GM21423 (cell line): ENCODE data around the gene CCDC83.
"Not testable (repeated sequence)": the region's sequence is repeated elsewhere in the genome, so short reads cannot be mapped to it uniquely, and the experiment has no call there.

Experiments
- ATAC-seq: cut with Tn5 transposase; IDR thresholded peaks from one replicate; pipeline ENCODE4 v1.9.1; 2021; ENCODE audit warnings: mild to moderate bottlenecking, moderate library complexity; ENCODE audit not compliant: unreplicated experiment

Gene CCDC83

GRCh38 chr11:85886089-85887056, 31.2 kb downstream of the CCDC83 start:
- no peak for ATAC-seq

GRCh38 chr11:85889108-85889507, 33.9 kb downstream of the CCDC83 start:
- ATAC-seq: no peak

DNA sequence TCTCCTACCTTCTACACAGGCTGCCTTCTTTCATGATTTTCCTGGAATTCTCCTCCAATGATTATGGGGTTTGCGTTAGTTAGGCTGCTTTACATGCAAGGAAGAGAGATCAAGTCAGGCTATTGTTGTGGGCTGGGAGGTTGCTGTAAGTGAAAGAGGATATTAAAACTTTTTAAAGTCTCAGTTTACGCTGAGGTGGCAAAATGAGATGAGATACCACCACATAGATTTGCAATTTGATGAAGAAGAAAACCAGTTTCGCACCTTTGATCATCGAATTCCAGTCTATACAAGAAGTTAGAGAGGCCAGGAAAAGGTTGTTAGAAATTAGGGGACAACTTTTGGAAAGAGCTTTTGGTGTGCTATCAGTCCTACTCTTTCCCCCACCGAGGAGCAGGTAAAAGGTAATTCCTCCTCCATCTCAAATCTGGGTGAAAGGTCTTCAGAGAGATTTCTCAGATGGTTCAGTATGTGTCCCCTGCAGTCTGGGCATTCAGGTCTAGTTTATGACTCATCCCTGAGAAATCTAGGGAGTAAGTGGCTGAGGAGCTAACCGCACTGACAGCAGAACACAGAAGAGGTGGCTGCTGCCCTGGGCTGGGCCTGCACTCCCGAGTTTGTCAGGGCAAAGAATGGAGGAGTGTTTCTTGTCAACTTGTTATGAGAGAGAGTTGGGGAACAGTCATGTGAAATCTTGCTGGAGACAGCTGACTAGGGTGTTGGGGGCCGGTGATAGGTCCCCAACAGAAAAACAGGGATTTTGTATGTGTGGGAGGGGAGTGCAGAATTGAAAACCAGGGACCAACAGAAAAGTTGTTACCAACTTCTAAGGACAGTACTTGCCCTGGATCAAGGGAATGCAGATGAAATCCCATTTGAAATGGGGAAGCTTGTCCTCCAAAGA, 34.7 kb downstream of the CCDC83 start:
- ATAC-seq: no peak

- ATAC-seq: no peak
Measured at GRCh38 chr11:85893395-85893794, 38.2 kb downstream of the CCDC83 start.

GRCh38 chr11:85896876-85897275, 41.7 kb downstream of the CCDC83 start:
- no peak for ATAC-seq

GRCh38 chr11:85898456-85898855, 43.3 kb downstream of the CCDC83 start:
- no peak for ATAC-seq

- no peak for ATAC-seq
Measured at GRCh38 chr11:85902353-85902752, 47.2 kb downstream of the CCDC83 start.

- ATAC-seq: no peak
Measured at GRCh38 chr11:85903406-85903805, 48.2 kb downstream of the CCDC83 start.

GRCh38 chr11:85903811-85904210, 48.6 kb downstream of the CCDC83 start:
- ATAC-seq: no peak

- no peak for ATAC-seq
Measured at GRCh38 chr11:85912414-85912813, 57.2 kb downstream of the CCDC83 start.

DNA sequence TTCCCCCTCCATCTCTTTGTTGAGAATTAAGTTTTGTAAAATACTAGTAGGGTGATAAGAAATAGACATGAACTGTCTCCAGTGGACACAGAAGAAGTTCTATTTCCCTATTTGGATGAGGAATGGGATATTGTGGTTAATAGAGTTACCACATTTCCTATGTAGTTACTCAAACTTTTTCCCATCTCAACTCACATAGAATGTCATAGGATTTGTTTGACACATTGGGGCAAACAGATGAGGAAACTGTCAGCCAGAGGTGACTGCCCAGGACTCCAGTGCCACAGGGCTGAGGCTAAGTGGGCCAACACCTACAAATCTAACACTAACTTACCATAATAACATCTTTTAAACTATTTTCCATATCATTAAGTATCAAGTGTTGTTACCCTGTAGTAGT, 58.3 kb downstream of the CCDC83 start:
- no peak for ATAC-seq

DNA sequence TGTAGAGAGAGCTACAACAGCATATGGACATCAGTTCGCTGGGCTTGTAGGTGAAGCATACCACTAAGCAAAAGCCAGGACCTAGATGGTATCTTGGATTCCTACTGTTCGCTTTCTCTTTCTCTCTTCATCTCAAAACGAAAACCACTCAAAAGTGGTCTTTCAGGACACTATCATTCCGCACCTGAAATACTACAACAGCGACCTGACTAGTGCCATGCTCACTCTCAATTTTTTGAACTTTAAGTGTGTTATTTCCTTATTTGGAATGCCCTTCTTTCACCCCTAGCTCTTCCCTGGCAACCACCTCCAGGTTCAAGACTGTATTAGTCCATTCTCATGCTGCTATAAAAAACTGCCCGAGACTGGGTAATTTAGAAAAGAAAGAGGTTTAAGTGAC, 59.2 kb downstream of the CCDC83 start:
- no peak for ATAC-seq

DNA sequence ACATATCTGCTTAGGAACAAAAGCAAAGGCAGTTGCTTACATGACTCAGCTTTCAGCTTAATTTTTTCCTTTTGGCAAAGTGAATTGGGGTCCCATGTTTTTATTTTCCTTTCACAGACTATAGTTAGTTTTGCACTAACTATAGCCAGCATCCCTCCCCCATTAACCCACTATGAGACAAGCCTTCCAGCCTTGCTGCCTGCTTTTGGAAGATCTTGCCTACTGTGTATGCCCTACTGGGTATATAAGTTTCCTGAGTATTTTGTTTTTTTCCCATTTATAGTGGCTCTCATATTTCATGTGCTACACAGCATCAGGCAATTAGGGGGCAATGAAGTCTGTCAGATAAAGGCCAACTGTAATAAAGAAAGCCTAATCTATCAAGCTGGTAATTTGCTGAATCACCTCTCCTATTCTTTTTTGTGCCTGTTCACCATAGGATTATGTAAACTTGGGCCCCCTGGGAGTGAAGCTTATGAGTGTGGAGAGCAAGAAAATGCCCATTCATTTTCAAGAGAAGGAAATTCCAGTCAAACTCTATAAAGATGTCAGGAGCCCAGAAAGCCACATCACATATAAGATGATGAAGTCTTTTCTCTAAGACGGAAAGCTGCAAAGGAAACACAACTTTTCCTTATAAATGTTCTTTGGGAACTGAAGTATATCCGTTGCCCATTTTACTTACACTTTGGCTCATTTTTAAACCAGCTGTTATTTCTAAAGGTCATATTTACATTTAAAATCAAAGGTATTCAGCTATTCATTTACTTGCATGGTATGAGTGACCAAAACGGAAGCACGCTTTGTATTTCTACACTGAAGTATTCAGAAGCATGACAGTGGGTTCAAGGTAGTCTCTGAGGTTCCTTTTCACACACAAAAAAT, 64.0 kb downstream of the CCDC83 start:
- no peak for ATAC-seq

GRCh38 chr11:85922367-85922766, 67.2 kb downstream of the CCDC83 start:
- peak; percentile 82 for ATAC-seq

- ATAC-seq: no peak
Measured at GRCh38 chr11:85923455-85923854, 68.3 kb downstream of the CCDC83 start.

DNA sequence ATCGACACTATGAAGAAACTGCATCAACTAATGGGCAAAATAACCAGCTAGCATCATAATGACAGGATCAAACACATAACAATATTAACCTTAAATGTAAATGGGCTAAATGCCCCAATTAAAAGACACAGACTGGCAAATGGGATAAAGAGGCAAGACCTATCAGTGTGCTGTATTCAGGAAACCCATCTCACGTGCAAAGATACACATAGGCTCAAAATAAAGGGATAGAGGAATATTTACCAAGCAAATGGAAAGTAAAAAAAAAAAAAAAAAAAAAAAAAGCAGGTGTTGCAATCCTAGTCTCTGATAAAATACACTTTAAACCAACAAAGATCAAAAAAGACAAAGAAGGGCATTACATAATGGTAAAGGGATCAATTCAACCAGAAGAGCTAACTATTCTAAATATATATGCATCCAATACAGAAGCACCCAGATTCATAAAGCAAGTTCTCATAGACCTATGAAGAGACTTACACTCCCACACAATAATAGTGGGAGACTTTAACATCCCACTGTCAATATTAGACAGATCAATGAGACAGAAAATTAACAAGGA, 71.6 kb downstream of the CCDC83 start:
- ATAC-seq: not testable (repeated sequence)

DNA sequence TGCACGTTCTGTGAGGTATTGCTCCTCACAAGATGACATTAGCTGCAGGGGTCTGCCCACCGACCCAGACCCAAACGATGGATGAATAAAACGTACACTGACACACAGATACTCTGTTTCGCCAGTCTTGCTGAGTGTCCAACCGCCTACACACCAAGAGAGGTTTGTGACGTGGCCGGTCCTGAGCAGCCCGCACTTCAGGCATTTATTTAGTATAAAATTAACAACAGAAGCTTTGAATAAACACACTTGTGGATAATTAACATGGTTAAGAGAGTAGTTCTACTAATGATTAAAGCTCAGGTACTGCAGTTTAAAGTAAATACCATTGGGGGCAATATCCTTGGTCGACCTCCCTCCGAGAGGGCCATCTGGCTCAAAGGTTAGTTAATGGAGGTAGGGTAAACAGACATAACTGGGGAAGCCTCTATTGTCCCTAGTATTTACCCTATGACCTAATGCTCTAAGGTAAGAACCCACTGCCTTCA, 75.7 kb downstream of the CCDC83 start:
- no peak for ATAC-seq

- no peak for ATAC-seq
Measured at GRCh38 chr11:85934596-85935169, 79.5 kb downstream of the CCDC83 start.

DNA sequence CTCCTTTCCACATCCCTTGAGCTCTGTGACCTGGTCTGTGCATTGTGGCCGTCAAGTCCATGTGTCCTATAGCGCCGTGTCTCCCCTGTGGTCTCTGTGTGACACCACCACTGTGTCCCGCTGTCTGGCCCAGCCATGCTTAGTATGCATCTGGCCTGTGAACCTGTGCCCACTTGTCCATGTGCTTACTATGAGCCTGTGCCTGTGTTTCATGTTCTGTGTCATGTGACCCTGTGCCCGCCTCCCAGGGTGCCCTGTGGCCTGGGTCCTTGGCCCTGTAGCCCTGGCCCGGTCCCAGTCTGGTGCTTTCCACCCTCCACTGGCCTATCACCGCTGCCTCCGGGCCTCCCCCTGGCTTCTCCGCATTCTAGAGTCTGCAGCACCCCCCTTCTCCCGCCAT, 80.6 kb downstream of the CCDC83 start:
- ATAC-seq: no peak

GRCh38 chr11:85937835-85938234, 82.7 kb downstream of the CCDC83 start:
- no peak for ATAC-seq
